SK-N-MC (cell line): ENCODE results near the gene LDHD.

Experiments used
- DNase-seq: peaks from one replicate; pipeline ENCODE4 v3.0.0-alpha.2; 2011; ENCODE audit warnings: low read depth, low spot score
- H3K27ac ChIP-seq: fragments of 200-600 bp; sonication (generic); 2 replicates; pipeline ENCODE4 v1.5.1; 2016; ENCODE audit warnings: mixed run types
- H3K36me3 ChIP-seq: fragments of 200-600 bp; sonication (generic); 2 replicates; pipeline ENCODE4 v1.6.1; 2017; ENCODE audit warnings: antibody characterized with exemption, low read length, mixed read lengths; ENCODE audit not compliant: insufficient read depth
- H3K4me3 ChIP-seq: fragments of 200-600 bp; sonication (generic); 2 replicates; pipeline ENCODE4 v1.5.1; 2016
- H3K9ac ChIP-seq: fragments of 200-600 bp; sonication (generic); 2 replicates; pipeline ENCODE4 v1.8.0; 2017; ENCODE audit warnings: mixed run types, mixed read lengths; ENCODE audit not compliant: insufficient read length
- H3K9me3 ChIP-seq: fragments of 200-600 bp; sonication (generic); 2 replicates; pipeline ENCODE4 v1.6.1; 2017; ENCODE audit warnings: low read depth, mild to moderate bottlenecking, antibody characterized with exemption, low read length, moderate library complexity, mixed read lengths
- EZH2 ChIP-seq: fragments of 200-600 bp; sonication (generic); IDR thresholded peaks from one replicate; pipeline ENCODE4 v1.6.1; 2017; ENCODE audit warnings: antibody characterized with exemption
- FOXP2 ChIP-seq: optimal IDR thresholded peaks from 2 replicates; pipeline ENCODE3; 2011; ENCODE audit warnings: mild to moderate bottlenecking, moderate library complexity; ENCODE audit not compliant: insufficient read depth; ENCODE audit errors: extremely low read length, control extremely low read depth
- POLR2AphosphoS5 ChIP-seq: IDR thresholded peaks from 2 replicates; pipeline ENCODE4 v1.6.1; 2012; ENCODE audit warnings: mild to moderate bottlenecking, low read depth, low read length, borderline replicate concordance

Gene LDHD

DNA sequence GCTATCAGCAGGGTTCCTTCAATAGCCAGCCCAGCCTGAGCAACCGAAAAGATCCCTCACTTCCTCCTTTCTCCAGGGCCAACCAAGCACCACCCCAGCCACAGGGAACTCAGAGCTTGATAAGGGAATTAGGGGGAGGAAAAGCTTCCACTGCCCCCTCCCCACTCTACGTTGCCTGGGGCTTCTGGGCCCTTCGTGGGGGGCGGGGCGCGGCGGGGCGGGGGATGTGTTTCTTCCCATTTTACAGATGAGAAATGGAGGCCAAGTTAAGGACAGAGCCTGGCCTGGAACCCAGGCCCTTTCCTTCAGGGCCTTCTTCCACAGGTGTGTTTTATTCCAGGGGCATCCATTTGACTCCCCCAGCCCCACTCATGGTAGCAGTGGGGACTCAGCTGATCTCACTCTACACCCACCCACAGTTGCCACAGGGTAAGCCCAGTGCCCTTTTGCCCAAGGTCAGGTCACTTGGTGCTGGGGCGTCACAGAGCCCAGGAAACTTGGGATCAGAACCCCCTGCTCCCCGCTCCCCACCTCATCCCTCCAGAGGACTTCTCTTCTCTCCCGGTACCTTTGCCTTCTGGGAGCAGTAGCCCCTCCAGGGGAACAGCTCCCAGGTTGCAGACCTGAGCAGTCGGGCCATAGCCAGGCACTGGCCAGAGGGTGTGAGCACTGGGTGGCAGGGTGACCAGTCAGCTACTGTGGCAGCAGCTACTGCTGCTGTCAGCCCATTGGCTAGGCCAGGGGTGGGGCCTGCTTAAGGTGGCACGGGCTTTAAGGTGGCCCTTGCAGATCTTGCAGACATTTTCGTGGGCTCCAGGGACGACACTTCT, at the start of gene LDHD:
TSS of gene LDHD (minus strand) at position 700 of the 830 bp plus-strand sequence. CDS start at position 640, 60 bp downstream.
- Histone ChIP-seq H3K36me3 (no peaks in the 10 kb centered on the region), H3K9ac (no peak within 1 kb of the TSS), H3K27ac (no peak within 1 kb of the TSS), H3K9me3 (no peaks in the 10 kb centered on the region), H3K4me3 (no peak within 1 kb of the TSS)
- no peak for DNase-seq
- no peak for TF ChIP-seq POLR2AphosphoS5

DNA sequence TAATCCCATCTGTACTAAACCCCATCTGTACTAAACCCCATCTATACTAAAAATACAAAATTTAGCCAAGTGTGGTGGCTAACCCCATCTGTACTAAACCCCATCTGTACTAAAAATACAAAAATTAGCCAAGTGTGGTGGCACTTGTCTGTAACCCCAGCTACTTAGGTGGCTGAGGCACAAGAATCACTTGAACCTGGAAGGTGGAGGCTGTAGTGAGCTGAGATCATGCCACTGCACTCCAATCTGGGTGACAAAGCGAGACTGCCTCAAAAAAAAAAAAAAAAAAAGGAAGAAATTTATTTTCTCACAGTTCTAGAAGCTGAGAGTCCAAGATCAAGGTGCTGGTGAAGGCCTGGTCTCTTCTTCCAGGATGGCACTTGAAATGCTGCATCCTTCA, 43.8 kb upstream of the LDHD start:
- H3K9me3 ChIP-seq, result no peaks in the 10 kb centered on the region
- no peak overlapping the region for H3K27ac ChIP-seq
- H3K36me3 ChIP-seq, result peaks cover 17% of the 10 kb centered on the region; the same call in 1 of the 2 replicates
- H3K9ac ChIP-seq, result no peak overlapping the region
- no peak overlapping the region for H3K4me3 ChIP-seq
- DNase-seq, result no peak
- TF ChIP-seq POLR2AphosphoS5, result no peak
- no peak for TF ChIP-seq EZH2
- no peak for TF ChIP-seq FOXP2

DNA sequence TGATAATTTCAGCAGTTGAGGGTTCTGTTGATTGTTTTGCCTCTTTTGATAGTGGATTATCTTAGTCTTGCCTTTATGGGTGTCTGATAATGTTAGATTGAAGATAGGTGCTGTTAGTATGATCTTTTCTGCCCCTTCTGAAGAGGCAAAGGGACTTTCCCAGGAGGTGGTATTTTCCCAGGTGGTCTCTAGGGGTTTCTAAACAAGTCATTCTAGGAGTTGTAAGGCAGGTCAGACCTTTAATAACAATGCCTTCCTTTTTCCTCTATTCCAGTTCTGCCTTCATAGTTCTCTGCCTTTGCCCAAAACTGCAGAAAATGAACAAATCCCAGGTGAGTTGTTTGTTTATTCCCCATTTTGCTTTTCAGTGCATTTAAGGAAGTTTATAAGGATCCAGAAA, 36.1 kb upstream of the LDHD start:
- peaks cover 41% of the 10 kb centered on the region; the same call in 1 of the 2 replicates for H3K36me3 ChIP-seq
- TF ChIP-seq FOXP2 (no peak), EZH2 (no peak), POLR2AphosphoS5 (no peak)

DNA sequence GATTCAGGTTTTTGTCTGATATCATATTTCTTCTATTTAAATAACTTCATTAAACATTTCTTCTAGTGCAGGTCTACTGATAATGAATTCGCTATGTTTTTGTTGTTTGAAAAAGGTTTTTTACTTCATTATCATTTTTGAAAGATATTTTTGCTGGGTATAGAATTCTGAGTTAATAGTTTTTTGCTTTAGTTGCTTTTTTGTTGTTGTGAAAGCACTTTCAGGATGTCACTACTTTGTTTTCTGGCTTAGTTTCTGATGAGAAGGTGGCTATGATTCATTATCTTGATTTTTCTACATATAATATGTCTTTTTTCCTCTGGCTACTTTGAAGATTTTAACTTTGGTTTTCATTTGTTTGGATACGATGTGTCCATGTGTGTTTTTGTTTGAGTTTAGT, 35.2 kb upstream of the LDHD start:
- no peak for DNase-seq
- Histone ChIP-seq H3K9ac (no peak overlapping the region), H3K27ac (no peak overlapping the region), H3K4me3 (no peak overlapping the region), H3K9me3 (peaks cover 2% of the 10 kb centered on the region; the same call in 1 of the 2 replicates), H3K36me3 (peaks cover 39% of the 10 kb centered on the region; the same call in 1 of the 2 replicates)
- TF ChIP-seq POLR2AphosphoS5, result no peak
- TF ChIP-seq EZH2, result no peak
- TF ChIP-seq FOXP2, result no peak

More for the DNA sequence above, 36.1 kb upstream of the LDHD start:
- Histone ChIP-seq H3K4me3 (no peak overlapping the region), H3K9me3 (peaks cover 2% of the 10 kb centered on the region; the same call in 1 of the 2 replicates), H3K9ac (no peak overlapping the region), H3K27ac (no peak overlapping the region)
- no peak for DNase-seq

DNA sequence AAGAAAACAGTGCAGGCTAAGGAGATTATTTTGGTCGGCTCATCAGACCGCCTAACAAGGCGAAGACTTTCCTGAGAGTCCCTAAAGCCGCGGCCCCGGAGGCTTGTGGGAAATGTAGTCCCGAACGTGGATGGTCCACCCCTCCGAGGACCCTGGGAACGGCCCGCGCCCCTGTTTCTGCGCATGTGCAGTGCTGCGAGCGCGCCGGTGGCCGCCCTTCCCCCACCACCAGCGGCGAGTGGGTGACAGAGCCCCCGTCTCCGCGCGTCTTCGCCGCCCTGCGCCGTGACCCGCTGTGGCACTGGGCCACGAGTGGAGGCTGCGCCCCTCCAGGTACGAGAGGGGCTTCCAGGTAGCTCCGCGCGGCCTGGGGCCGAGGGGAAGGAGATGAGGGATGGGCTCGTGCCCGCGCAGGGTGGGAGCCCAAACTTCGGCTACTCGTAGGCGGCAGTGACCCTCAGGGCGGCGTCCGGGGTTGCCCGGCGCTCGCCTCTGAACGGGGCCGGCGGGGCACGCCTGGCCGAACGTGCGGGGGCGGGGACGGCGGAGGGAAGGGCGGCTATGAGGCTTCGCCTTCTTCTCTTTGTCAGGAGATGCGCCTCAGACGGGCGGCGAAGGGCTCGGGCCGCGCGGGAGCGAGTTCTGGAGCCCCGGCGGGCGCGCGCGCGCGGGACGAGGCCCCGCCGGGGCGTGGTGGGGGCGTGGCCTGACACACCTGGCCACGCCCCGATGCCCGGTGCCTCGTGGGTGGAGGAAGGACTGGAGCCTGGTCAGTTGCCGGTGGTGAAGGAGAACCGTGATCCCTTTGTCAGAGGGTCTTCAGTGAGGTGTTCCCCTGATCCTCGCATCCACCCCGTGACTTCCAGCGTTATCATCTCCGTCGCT, 32.0 kb upstream of the LDHD start, which contains the start of gene ZFP1:
TSS of gene ZFP1 (plus strand) at position 214 of the 885 bp plus-strand sequence. CDS start 4,428 bp downstream, outside the sequence.
- Histone ChIP-seq H3K4me3 (peak within 1 kb of the TSS; percentile 88), H3K27ac (peak within 1 kb of the TSS; percentile 42; the same call in 1 of the 2 replicates), H3K9me3 (peaks cover 2% of the 10 kb centered on the region; the same call in 1 of the 2 replicates), H3K36me3 (peaks cover 19% of the 10 kb centered on the region; the same call in 1 of the 2 replicates), H3K9ac (peak within 1 kb of the TSS; percentile 73)
- peak; percentile 50 for DNase-seq
- TF ChIP-seq POLR2AphosphoS5 (peak; percentile 80), FOXP2 (no peak)

DNA sequence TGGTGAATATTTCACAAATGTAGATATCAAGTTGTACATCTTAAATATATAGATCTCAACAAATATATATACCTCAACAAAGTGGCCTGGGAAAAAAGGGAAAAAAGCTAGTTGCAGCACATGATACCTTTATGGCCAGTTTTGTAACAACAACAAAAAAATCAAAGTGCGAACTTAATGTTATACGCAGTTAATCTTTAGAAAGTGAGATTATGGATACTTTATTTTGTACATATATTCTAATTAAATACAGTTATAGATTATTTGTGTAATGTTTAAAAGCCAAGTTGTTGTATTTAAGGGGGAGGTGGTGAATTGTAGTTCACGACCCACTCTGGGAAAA, 31.4 kb upstream of the LDHD start:
- H3K9ac ChIP-seq, result peak overlapping the region; percentile 32
- no peak overlapping the region for H3K27ac ChIP-seq
- peaks cover 2% of the 10 kb centered on the region; the same call in 1 of the 2 replicates for H3K9me3 ChIP-seq
- TF ChIP-seq FOXP2 (no peak), EZH2 (no peak), POLR2AphosphoS5 (no peak)
- DNase-seq, result no peak
- H3K36me3 ChIP-seq, result peaks cover 13% of the 10 kb centered on the region; the same call in 1 of the 2 replicates
- H3K4me3 ChIP-seq, result peak overlapping the region; percentile 88; the same call in 1 of the 2 replicates

DNA sequence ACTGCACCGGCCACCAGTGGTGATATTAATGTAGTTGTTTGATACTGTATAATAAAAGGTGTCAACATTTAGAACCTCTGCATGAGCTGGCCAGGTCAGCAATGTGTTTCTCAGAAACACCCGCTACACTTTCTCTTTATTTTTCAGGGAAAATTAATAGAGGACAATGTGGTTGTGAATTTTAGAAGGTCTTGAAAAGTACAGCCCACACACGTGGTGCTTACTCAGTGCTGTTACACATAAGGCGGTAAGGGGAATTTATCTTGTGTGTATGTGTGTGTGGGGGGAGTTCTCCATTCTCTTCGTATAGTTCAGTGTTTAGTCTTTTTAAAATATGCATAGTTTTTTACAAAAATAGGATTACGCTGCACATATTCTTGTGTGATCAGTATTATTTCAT, 27.4 kb upstream of the LDHD start:
- Histone ChIP-seq H3K4me3 (no peak overlapping the region), H3K9ac (no peak overlapping the region), H3K27ac (no peak overlapping the region), H3K9me3 (no peaks in the 10 kb centered on the region), H3K36me3 (no peaks in the 10 kb centered on the region)
- TF ChIP-seq EZH2 (no peak), POLR2AphosphoS5 (no peak), FOXP2 (no peak)
- no peak for DNase-seq

DNA sequence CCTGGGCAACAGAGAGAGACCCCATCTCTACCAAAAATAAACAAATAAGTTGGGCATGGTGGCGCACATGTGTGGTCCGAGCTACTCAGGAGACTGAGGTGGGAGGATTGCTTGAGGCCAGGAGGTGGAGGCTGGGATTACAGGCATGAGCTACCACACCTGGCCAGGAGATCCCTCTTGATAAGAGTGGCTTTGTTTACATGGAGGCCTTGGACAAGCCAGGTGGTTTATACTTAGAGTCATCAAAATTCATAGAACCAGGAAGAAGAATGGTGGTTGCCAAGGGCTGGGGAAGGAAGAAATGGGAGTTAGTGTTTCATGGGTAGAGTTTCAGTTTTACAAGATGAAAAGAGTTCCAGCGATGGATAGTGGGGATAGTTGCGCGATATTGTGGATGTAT, 22.9 kb upstream of the LDHD start:
- H3K27ac ChIP-seq, result no peak overlapping the region
- TF ChIP-seq EZH2 (no peak), FOXP2 (no peak), POLR2AphosphoS5 (no peak)
- no peak overlapping the region for H3K4me3 ChIP-seq
- no peaks in the 10 kb centered on the region for H3K9me3 ChIP-seq
- H3K36me3 ChIP-seq, result no peaks in the 10 kb centered on the region
- no peak for DNase-seq
- no peak overlapping the region for H3K9ac ChIP-seq
